ENCODE results near the gene CDK6. TPM values are rescaled to one million over a fixed set of nuclear protein-coding genes. Genes with fewer than 3 reads are reported as not detected.

CDK6 gene
- total and polyA plus RNA-seq, 4 donors, result 1.6 to 66.4 (median 12.1) TPM

GRCh38 chr7:92631067-92631849 lies 205.1 kb downstream of the CDK6 start:
- WGBS, 2 donors, result 62 to 74% methylated on average over 5 of the region's 5 CpGs
- H3K4me1 ChIP-seq (ENCODE audit: control insufficient read depth in 5 of 5, insufficient read depth in 5 of 5, low read length in 5 of 5), result peaks cover 0 to 23% (median 5%) of the 10 kb centered on the region in 5 donors
- DNase-seq (no peak), ATAC-seq (ENCODE audit: insufficient read depth, low FRiP score) (no peak)
- no peak for TF ChIP-seq CTCF (IDR thresholded peaks at IDR 0.05; ENCODE audit: control extremely low read depth, extremely low read depth)
- H3K4me3 ChIP-seq, result no peak overlapping the region
- H3K36me3 ChIP-seq (ENCODE audit: control insufficient read depth in 4 of 4, insufficient read depth in 4 of 4, low read length in 4 of 4), result no peaks in the 10 kb centered on the region
- no peak overlapping the region for H3K27ac ChIP-seq (ENCODE audit: low read depth in 1 of 2, low read length in 1 of 2)
- H3K9ac ChIP-seq (ENCODE audit: insufficient read depth in 1 of 2, low read length in 2 of 2), result no peak overlapping the region
- H3K9me3 ChIP-seq (ENCODE audit: control insufficient read depth in 4 of 4, insufficient read depth in 3 of 4, low read length in 3 of 4), result peaks cover 0 to 5% (median under 1%) of the 10 kb centered on the region in 4 donors
- no peaks in the 10 kb centered on the region for H3K27me3 ChIP-seq (ENCODE audit: control insufficient read depth in 3 of 3, insufficient read depth in 3 of 3, low read length in 2 of 3)

DNA sequence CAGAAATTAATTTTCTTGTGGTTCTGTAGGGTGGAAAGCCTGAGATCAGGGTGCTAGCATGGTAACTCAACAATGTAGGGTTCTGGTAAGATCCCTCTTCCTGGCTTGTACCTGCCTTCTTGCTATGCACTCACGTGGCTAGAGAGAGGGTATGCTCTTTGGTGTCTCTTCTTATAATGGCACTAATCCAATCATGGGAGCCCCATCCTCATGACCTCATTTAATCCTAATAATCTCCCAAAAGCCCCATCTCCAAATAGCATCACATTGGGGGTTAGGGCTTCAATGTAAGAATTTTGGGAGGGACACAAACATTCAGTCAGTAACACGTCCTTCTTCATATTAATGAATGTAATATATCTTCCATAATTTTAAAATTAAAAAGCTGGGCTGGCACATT lies 206.6 kb downstream of the CDK6 start:
- TF ChIP-seq CTCF (IDR thresholded peaks at IDR 0.05; ENCODE audit: control extremely low read depth, extremely low read depth), result no peak
- 95 to 99% methylated on average over 2 of the region's 2 CpGs for WGBS, 2 donors
- ATAC-seq (ENCODE audit: insufficient read depth, low FRiP score), result no peak

DNA sequence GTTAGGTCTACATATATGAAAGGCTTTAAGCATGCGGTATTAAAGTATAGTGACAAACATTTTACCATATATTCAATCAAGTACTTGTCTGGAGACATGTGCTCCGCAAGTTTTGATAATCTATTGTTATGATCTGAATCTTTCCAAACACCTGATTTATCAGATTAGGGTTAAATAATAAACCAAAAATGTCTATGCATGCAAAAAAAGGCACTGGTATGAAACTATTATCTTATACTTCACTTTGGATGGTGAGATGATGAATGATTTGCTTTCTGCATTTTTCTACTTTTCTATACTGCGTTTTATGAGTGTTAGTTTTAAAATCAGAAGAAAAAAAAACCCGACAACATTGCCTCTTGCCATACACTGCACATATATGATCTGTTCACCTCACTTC lies 208.4 kb downstream of the CDK6 start:
- no peaks in the 10 kb centered on the region for H3K27me3 ChIP-seq (ENCODE audit: control insufficient read depth in 3 of 3, insufficient read depth in 3 of 3, low read length in 2 of 3)
- H3K36me3 ChIP-seq (ENCODE audit: control insufficient read depth in 4 of 4, insufficient read depth in 4 of 4, low read length in 4 of 4), result no peaks in the 10 kb centered on the region
- 94 to 96% methylated on average over 4 of the region's 4 CpGs for WGBS, 2 donors
- H3K9me3 ChIP-seq (ENCODE audit: control insufficient read depth in 4 of 4, insufficient read depth in 3 of 4, low read length in 3 of 4), result peaks cover 0 to 7% (median under 1%) of the 10 kb centered on the region in 4 donors
- TF ChIP-seq CTCF (IDR thresholded peaks at IDR 0.05; ENCODE audit: control extremely low read depth, extremely low read depth), result no peak
- H3K4me3 ChIP-seq, result no peak overlapping the region
- ATAC-seq (ENCODE audit: insufficient read depth, low FRiP score), result no peak
- no peak overlapping the region for H3K27ac ChIP-seq (ENCODE audit: low read depth in 1 of 2, low read length in 1 of 2)
- DNase-seq, result no peak
- H3K4me1 ChIP-seq (ENCODE audit: control insufficient read depth in 5 of 5, insufficient read depth in 5 of 5, low read length in 5 of 5), result peaks cover 0 to 18% (median 0%) of the 10 kb centered on the region in 5 donors
- H3K9ac ChIP-seq (ENCODE audit: insufficient read depth in 1 of 2, low read length in 2 of 2), result no peak overlapping the region

More for the DNA sequence above, 206.6 kb downstream of the CDK6 start:
- Histone ChIP-seq H3K4me3 (no peak overlapping the region), H3K9ac (ENCODE audit: insufficient read depth in 1 of 2, low read length in 2 of 2) (no peak overlapping the region), H3K4me1 (ENCODE audit: control insufficient read depth in 5 of 5, insufficient read depth in 5 of 5, low read length in 5 of 5) (peaks cover 0 to 18% (median 4%) of the 10 kb centered on the region in 5 donors), H3K27ac (ENCODE audit: low read depth in 1 of 2, low read length in 1 of 2) (no peak overlapping the region), H3K36me3 (ENCODE audit: control insufficient read depth in 4 of 4, insufficient read depth in 4 of 4, low read length in 4 of 4) (no peaks in the 10 kb centered on the region), H3K9me3 (ENCODE audit: control insufficient read depth in 4 of 4, insufficient read depth in 3 of 4, low read length in 3 of 4) (peaks cover 0 to 5% (median under 1%) of the 10 kb centered on the region in 4 donors), H3K27me3 (ENCODE audit: control insufficient read depth in 3 of 3, insufficient read depth in 3 of 3, low read length in 2 of 3) (no peaks in the 10 kb centered on the region)
- DNase-seq, result no peak

Data from lung (tissue), 12 donors.